ENCODE results near the gene TANK. TPM values are rescaled to one million over a fixed set of nuclear protein-coding genes. Genes with fewer than 3 reads are reported as not detected.

The TANK gene
- total and polyA plus RNA-seq, 2 of the 13 experiments (the other 11 are each of a cell fraction or from before 2014, with no cell fraction given): 66.9 to 96.1 TPM

GRCh38 chr2:161121622-161122021 is 38.6 kb upstream of the TANK start:
- H4K20me1 ChIP-seq (ENCODE audit: insufficient read depth, low read length): no peaks in the 10 kb centered on the region
- DNase-seq (ENCODE audit: low spot score) (peak; percentile 39), FAIRE-seq (no peak), ATAC-seq (no peak)
- intact Hi-C loops (cut with micrococcal nuclease; ENCODE audit: unreplicated experiment) (no loop called here), in situ Hi-C loops (cut with HindIII; ENCODE audit: extremely low pct_ligation_motif_present, low pct_unique_long_range_greater_than_20kb) (no loop called here)
- no peaks in the 10 kb centered on the region for H3K9me3 ChIP-seq (ENCODE audit: low read length)
- H3K27me3 ChIP-seq (ENCODE audit: control insufficient read depth in 1 of 2, insufficient read depth in 2 of 2, low read length in 2 of 2): no peaks in the 10 kb centered on the region
- no peak overlapping the region for H3K27ac ChIP-seq (ENCODE audit: extremely low read length, insufficient read depth, low read length)
- TF ChIP-seq HDAC2 (CRISPR knock-in tag; IDR thresholded peaks at IDR 0.05): 0 out of 2 replicates have a peak, but pooled peaks have one; percentile 33
- TF ChIP-seq, protein P1, sequence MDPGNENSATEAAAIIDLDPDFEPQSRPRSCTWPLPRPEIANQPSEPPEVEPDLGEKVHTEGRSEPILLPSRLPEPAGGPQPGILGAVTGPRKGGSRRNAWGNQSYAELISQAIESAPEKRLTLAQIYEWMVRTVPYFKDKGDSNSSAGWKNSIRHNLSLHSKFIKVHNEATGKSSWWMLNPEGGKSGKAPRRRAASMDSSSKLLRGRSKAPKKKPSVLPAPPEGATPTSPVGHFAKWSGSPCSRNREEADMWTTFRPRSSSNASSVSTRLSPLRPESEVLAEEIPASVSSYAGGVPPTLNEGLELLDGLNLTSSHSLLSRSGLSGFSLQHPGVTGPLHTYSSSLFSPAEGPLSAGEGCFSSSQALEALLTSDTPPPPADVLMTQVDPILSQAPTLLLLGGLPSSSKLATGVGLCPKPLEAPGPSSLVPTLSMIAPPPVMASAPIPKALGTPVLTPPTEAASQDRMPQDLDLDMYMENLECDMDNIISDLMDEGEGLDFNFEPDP (CRISPR knock-in tag; conservative IDR thresholded peaks at IDR 0.05): no peak
- TF ChIP-seq SOX13 (IDR thresholded peaks at IDR 0.05): no peak
- TF ChIP-seq SOX13 (CRISPR knock-in tag; conservative IDR thresholded peaks at IDR 0.05 in 1 of 2, IDR thresholded peaks at IDR 0.05 in 1 of 2): peak in 1 of 2 experiments; percentile 61; a peak in 2 of 4 replicates
- peak in 1 of 2 experiments; percentile 39; a peak in 1 of 4 replicates for TF ChIP-seq EP300 (IDR thresholded peaks at IDR 0.05; ENCODE audit: low read depth in 2 of 2, low read length in 2 of 2)
- TF ChIP-seq EP300 (CRISPR knock-in tag; IDR thresholded peaks at IDR 0.05; ENCODE audit: borderline replicate concordance): no peak
- TF ChIP-seq SOX6 (IDR thresholded peaks at IDR 0.05): no peak
- peak; percentile 56; the same call in 1 of the 2 replicates for TF ChIP-seq SOX6 (CRISPR knock-in tag; IDR thresholded peaks at IDR 0.05)
- 0 out of 2 replicates have a peak, but pooled peaks have one; percentile 12 for TF ChIP-seq BCL6 (CRISPR knock-in tag; IDR thresholded peaks at IDR 0.05)
- TF ChIP-seq SMARCC2 (IDR thresholded peaks at IDR 0.05): no peak
- peak; percentile 20; the same call in 1 of the 2 replicates for TF ChIP-seq FOSL2 (CRISPR knock-in tag; IDR thresholded peaks at IDR 0.05)
- peak; percentile 46; the same call in 1 of the 2 replicates for TF ChIP-seq HNF4A (CRISPR knock-in tag; IDR thresholded peaks at IDR 0.05)
- 0 out of 2 replicates have a peak, but pooled peaks have one; percentile 16 for TF ChIP-seq GATAD2A (CRISPR knock-in tag; IDR thresholded peaks at IDR 0.05)
- 0 out of 2 replicates have a peak, but pooled peaks have one; percentile 18 for TF ChIP-seq NR2F6 (IDR thresholded peaks at IDR 0.05)
- no peak for TF ChIP-seq NR2F6 (CRISPR knock-in tag; IDR thresholded peaks at IDR 0.05)
- TF ChIP-seq ZMYM4 (CRISPR knock-in tag; IDR thresholded peaks at IDR 0.05): peak; percentile 16; the same call in 1 of the 2 replicates
- TF ChIP-seq SOX5 (CRISPR knock-in tag; IDR thresholded peaks at IDR 0.05; ENCODE audit: borderline replicate concordance): 0 out of 2 replicates have a peak, but pooled peaks have one; percentile 21
- no peak for TF ChIP-seq SALL1 (CRISPR knock-in tag; IDR thresholded peaks at IDR 0.05)
- H3K4me1 ChIP-seq (ENCODE audit: insufficient read depth, low read length): peaks cover 54% of the 10 kb centered on the region
- H2AFZ ChIP-seq (ENCODE audit: low read length): no peak overlapping the region
- H3K4me2 ChIP-seq (ENCODE audit: low read depth, low read length): peak overlapping the region; percentile 2; the same call in 1 of the 2 replicates
- CTCF ChIA-PET (ENCODE audit: low intra/inter-chr PET ratio, low total read pairs): no interaction called here
- no peak overlapping the region for H3K4me3 ChIP-seq (replicated peaks in 1 of 3; ENCODE audit: insufficient read depth in 1 of 3, low read depth in 2 of 3, low read length in 3 of 3)
- H3K79me2 ChIP-seq (ENCODE audit: insufficient read depth, low read length): no peaks in the 10 kb centered on the region
- no peak overlapping the region for H3K9ac ChIP-seq (ENCODE audit: insufficient read depth, low read depth, low read length)
- BruUV-seq (replicated peaks): no TSS peak
- no peaks in the 10 kb centered on the region for H3K36me3 ChIP-seq (replicated peaks in 1 of 2; ENCODE audit: control insufficient read depth in 1 of 2, insufficient read depth in 2 of 2, low read length in 2 of 2)
- POLR2A ChIA-PET: no interaction called here
- WGBS (ENCODE audit: low lambda C conversion rate): 96% methylated on average over 2 of the region's 2 CpGs

All from HepG2 (cell line).